Activated T-cell treated with anti-CD3 and anti-CD28 coated beads for 48 hours (primary cell): ENCODE measurements around the gene PARP8.
"Not testable (repeated sequence)": the region's sequence is repeated elsewhere in the genome, so short reads cannot be mapped to it uniquely, and the experiment has no call there.

Source experiments
- DNase-seq: peaks from one replicate; pipeline ENCODE4 v3.0.0-alpha.2; 2020; ENCODE audit warnings: low read depth

Gene PARP8

DNA sequence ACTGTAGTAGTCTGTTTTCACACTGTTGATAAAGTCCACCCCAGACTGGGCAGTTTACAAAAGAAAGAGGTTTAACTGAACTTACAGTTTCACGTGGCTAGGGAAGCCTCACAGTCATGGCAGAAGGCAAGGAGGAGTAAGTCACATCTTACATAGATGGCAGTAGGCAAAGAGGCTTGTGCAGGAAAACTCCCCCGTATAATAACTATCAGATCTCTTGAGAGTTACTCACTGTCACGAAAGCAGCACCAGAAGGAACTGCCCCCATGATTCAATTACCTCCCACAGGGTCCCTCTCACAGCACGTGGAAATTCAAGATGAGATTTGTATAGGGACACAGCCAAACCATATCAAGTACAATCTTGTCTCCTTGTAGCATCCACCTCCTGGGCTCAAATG is 21.1 kb downstream of the PARP8 start:
- DNase-seq, result no peak

- DNase-seq, result no peak
Measured at GRCh38 chr5:50691399-50692016, 25.1 kb downstream of the PARP8 start.

DNA sequence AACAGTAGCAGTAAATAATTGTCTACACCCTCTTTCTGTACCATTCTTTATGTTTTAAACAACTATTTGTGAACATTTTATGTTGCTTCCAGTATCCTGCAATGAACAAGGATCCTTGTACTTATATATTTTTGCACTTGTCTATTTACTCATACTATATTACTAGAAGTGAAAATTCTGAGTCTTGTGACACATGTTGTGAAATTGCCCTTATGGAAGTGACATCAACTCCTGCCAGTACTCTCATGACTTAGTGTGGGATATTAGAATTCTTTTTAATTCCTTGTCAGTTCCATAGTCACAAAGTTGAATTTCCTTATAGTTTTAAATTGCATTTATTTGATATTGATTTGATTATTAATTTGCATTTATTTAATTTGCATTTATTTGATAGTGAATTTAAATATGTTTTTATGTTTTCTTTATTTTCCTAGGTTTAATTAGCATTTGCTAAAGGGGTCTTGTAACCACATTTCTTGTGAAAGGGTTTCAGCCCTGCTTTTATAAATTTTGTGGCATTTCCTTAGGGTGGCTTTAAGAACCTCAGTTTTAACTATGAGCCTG is 27.7 kb downstream of the PARP8 start:
- no peak for DNase-seq

DNA sequence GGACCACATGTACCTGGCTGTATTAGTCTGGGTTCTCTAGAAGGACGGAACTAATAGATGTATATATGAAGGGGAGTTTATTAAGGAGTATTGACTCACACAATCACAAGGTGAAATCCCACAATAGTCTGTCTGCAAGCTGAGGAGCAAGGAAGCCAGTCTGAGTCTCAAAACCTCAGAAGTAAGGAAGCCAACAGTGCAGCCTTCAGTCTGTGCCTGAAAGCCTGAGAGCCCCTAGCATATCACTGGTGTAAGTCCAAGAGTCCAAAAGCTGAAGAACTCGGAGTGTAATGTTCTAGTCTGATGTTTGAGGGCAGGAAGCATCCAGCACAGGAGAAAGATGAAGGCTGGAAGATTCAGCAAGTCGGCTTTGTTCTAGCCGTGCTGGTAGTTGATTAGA is 28.2 kb downstream of the PARP8 start:
- DNase-seq, result not testable (repeated sequence)

DNA sequence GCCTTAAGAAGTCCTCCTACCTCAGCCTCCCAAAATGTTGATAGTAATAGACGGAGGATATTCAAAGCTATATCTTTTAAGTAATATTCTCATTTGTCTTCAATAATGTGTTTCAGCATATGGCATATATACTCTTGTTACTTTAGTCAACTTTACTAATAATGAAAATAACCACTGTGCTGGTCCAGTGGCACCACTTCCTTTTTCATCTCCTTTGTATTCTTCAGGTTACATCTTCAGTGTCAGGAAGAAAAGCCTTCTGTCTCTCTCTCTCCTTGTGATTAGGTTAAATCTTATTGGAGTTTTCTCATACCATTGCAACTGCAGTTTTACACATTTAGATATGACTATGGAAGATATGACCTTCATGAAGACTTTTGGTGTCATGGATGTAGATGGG is 31.3 kb downstream of the PARP8 start:
- no peak for DNase-seq

DNA sequence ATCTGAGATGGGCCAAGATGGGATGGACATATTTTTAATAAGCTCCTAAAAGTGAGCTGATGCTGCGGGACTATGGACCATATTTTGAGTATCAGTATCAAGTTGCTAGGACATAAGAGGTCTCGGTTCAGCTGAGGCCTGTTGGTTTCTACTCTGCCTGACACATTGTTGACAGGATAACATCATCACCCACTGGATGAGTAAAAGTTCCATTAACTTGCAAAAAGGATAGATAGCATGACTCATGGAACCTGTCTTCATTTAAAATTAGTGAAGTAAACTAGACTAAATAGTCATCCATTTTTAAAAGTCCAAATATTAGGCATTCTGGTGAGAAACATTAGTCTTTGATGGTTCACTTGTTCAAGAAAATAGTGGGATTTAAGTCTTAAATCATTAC is 33.3 kb downstream of the PARP8 start:
- no peak for DNase-seq

- DNase-seq, result no peak
Measured at GRCh38 chr5:50700706-50701105, 34.3 kb downstream of the PARP8 start.

GRCh38 chr5:50702615-50703366 is 36.4 kb downstream of the PARP8 start:
- DNase-seq, result no peak

- no peak for DNase-seq
Measured at GRCh38 chr5:50703367-50703666, 36.9 kb downstream of the PARP8 start.

DNA sequence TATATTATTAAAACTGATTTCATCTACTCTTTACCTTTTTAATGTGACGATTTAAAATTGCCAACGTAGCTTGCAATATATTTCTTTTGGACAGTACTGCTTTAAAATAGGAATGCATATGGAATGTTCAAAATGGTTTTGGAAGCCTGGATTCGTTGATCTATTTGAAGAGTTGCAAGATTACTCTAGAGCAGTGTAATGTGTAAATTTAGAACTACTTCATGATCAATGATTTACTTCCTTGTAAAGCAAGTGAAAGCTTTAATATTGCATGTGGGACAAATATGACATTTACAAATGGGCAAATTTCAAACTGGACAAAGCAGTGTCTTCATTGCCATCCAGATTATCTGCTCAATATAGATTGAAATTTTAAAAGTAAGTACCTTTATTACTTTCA is 38.3 kb downstream of the PARP8 start:
- DNase-seq, result no peak

DNA sequence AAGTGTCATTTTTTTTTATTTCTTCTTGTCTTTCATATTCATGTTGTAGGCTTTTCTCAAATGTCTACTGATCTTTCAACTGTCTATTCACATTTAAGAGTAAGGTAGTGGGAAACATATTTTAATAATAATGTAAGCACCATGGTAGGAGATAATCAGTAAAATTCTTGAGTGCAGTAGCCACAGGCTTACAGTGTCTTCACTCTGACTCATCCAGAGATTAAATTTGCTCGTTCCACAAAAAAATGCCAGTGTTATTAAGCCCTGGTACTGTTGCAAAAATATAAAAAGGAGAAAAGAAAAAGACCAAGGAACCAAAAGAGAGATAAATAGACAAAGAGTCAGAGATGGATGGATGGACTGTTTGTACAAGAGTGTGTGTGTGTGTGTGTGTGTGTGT is 43.0 kb downstream of the PARP8 start:
- DNase-seq, result no peak

- no peak for DNase-seq
Measured at GRCh38 chr5:50710838-50711237, 44.4 kb downstream of the PARP8 start.

DNA sequence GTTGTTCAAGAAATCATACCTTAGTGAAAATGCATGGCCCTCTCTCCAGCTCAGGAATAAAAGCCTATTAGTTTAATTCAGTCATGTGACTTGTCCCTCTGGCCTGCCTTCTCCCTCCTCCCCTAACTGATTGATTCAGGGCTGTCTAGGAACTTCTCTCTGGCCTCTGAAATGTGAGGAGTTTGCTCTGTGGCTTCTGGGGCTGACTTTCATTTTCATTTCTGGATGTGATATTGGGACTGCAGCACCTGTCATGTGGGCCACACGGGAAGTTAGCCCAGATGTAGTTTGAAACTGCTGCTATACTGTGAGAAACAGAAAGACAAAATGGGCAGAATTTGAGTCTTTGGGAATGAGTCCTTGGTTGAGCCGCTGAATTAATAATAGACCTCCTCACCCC is 44.8 kb downstream of the PARP8 start:
- DNase-seq, result peak; percentile 34

GRCh38 chr5:50712479-50712878 is 46.0 kb downstream of the PARP8 start:
- no peak for DNase-seq

- no peak for DNase-seq
Measured at GRCh38 chr5:50715001-50715400, 48.6 kb downstream of the PARP8 start.

- no peak for DNase-seq
Measured at GRCh38 chr5:50716134-50716533, 49.7 kb downstream of the PARP8 start.

DNA sequence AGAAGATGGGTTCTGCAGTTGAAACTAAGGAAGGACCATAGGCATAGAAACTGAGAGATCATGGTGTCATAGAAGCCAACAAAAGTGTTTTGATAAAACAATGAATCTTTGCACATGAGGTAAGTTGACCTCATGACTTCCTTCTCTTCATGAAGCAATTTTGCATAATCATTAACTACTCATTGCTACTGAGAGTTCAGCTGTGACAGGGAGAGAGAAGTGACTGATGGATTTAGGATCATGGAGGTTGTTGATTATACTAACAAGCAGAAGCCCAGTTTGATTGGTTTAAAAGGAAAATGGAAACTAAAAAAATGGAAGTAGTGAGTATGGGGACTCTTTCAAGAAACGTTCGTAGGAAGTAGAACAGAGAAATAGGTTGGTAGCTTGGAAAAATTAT is 51.2 kb downstream of the PARP8 start:
- DNase-seq, result no peak

- DNase-seq, result no peak
Measured at GRCh38 chr5:50720061-50720710, 53.7 kb downstream of the PARP8 start.

GRCh38 chr5:50722223-50722622 is 55.8 kb downstream of the PARP8 start:
- DNase-seq, result no peak

GRCh38 chr5:50724262-50724661 is 57.8 kb downstream of the PARP8 start:
- DNase-seq, result no peak

- DNase-seq, result no peak
Measured at GRCh38 chr5:50725800-50726474, 59.5 kb downstream of the PARP8 start.

DNA sequence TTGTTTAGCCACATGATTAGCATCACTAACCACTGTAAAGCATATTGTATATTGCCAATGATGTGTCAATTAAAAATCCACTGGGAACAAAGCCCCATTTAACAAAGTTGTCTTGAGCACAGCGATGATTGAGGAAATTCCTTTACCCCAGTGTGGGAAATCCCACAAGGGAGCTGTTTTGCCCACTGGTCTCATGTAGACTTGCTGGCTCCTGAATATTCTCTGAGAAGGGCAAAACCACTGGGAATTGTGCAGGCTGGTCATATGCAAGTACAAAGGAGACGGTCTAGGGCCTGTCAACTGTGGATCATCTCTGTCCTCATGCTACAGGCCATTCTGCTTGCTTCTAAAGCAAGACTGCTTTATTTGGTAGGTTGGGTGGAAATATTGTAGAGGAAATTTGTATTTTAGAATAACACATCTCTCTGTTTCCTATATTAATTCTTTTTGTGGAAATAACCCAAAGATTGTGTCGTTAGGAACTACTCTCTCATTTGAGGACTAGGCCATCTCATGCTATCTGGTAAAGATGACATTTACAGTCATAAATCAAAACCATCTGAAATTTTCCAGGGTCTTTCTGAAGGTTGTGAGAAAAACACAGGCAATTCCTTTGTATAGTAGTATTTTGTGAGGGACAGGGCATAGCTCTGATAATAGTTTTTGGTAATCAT is 60.2 kb downstream of the PARP8 start:
- no peak for DNase-seq
